NCI-H345 treated with DMSO at 0.1 percent for 48 hours (cell line): ENCODE measurements around the gene ESRRA.

ENCODE experiments used
- DNase-seq: peaks from one replicate; lab custom pipeline; 2025; ENCODE audit not compliant: unreplicated experiment; lab: John Stamatoyannopoulos, UW

Gene ESRRA

GRCh38 chr11:64364435-64364834 is 59.1 kb downstream of the ESRRA start:
- no peak for DNase-seq

GRCh38 chr11:64364911-64365310 is 59.6 kb downstream of the ESRRA start:
- no peak for DNase-seq
